Lower lobe of right lung (tissue), 2 donors: ENCODE results near the gene AATF. TPM values are rescaled to one million over a fixed set of nuclear protein-coding genes. Genes with fewer than 3 reads are reported as not detected.

Experiments
- ATAC-seq, 2 donors: fragments of 200-7000 bp; cut with Tn5 transposase; one replicate each; pipeline ENCODE4 v1.9.1; 2020 to 2022; ENCODE audit warnings: mild to moderate bottlenecking in 2 of 2, moderate library complexity in 2 of 2
- DNase-seq: peaks from one replicate; pipeline ENCODE4 v3.0.0-alpha.2; 2020
- H3K27ac ChIP-seq: fragments of 200-600 bp; one replicate; pipeline ENCODE4 v1.8.0; 2022
- H3K27me3 ChIP-seq: fragments of 200-600 bp; one replicate; pipeline ENCODE4 v1.8.0; 2022; ENCODE audit warnings: low read depth
- H3K36me3 ChIP-seq: fragments of 200-600 bp; one replicate; pipeline ENCODE4 v1.8.0; 2022; ENCODE audit warnings: mild to moderate bottlenecking
- H3K4me1 ChIP-seq: fragments of 200-600 bp; one replicate; pipeline ENCODE4 v1.8.0; 2022
- H3K4me3 ChIP-seq: fragments of 200-600 bp; one replicate; pipeline ENCODE4 v1.8.0; 2022; ENCODE audit warnings: mild to moderate bottlenecking
- H3K9me3 ChIP-seq: fragments of 200-600 bp; one replicate; pipeline ENCODE4 v1.8.0; 2022
- intact Hi-C: fragments of 100-400 bp; cut with DNase I; formaldehyde crosslinking; loops from one replicate; pipeline ENCODE4 v1.11.0; 2022
- total RNA-seq: library from RNA; stranded (reverse); fragmentation: NEBNext Ultra II Directional; extraction: Animal tissue kit (Norgen Biotek cat#: 25700); gene quantifications from one replicate; pipeline ENCODE4 v1.2.1, GENCODE V29; 2021
- TF ChIP-seq, protein P1 (sequence below): fragments of 200-600 bp; IDR thresholded peaks from one replicate; pipeline ENCODE4 v1.8.0; 2022; ENCODE audit warnings: antibody characterized with exemption, mild to moderate bottlenecking
- donor health status: DM: no; HTN: yes; CAD: no; lungs with severe emphysema.

AATF gene
- total RNA-seq, 1 donor from 2014 or later, result 39.6 TPM

DNA sequence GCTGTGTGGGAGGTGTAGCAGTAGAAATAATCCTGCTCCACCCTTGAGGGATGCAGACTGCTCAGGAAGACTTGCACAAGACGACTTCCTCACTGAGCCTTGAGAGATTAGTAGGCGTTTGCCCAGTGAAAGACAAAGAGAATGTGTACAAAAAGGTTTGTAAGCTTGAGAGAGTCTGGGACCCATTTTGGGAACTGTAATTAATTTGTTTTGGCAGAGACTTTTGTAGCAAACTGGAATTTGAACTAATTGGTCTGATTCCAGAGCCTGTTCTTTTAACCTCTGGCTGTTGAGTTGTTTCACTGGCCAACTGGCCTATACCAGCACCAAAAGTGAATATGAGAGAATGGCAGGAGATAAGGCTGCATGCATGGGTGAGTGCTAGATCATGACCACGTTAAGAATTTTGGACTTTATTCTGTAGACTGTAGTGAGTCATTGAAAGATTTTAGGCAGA, 75.5 kb downstream of the AATF start:
- intact Hi-C loops, result no loop called here
- DNase-seq, result no peak
- Histone ChIP-seq H3K27me3 (no peaks in the 10 kb centered on the region), H3K4me3 (no peak overlapping the region), H3K9me3 (no peaks in the 10 kb centered on the region), H3K4me1 (peaks cover 6% of the 10 kb centered on the region), H3K27ac (no peak overlapping the region), H3K36me3 (peaks cover 24% of the 10 kb centered on the region)
- peak; percentile 38 to 39 for ATAC-seq
- TF ChIP-seq, protein P1, sequence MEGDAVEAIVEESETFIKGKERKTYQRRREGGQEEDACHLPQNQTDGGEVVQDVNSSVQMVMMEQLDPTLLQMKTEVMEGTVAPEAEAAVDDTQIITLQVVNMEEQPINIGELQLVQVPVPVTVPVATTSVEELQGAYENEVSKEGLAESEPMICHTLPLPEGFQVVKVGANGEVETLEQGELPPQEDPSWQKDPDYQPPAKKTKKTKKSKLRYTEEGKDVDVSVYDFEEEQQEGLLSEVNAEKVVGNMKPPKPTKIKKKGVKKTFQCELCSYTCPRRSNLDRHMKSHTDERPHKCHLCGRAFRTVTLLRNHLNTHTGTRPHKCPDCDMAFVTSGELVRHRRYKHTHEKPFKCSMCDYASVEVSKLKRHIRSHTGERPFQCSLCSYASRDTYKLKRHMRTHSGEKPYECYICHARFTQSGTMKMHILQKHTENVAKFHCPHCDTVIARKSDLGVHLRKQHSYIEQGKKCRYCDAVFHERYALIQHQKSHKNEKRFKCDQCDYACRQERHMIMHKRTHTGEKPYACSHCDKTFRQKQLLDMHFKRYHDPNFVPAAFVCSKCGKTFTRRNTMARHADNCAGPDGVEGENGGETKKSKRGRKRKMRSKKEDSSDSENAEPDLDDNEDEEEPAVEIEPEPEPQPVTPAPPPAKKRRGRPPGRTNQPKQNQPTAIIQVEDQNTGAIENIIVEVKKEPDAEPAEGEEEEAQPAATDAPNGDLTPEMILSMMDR, result no peak

DNA sequence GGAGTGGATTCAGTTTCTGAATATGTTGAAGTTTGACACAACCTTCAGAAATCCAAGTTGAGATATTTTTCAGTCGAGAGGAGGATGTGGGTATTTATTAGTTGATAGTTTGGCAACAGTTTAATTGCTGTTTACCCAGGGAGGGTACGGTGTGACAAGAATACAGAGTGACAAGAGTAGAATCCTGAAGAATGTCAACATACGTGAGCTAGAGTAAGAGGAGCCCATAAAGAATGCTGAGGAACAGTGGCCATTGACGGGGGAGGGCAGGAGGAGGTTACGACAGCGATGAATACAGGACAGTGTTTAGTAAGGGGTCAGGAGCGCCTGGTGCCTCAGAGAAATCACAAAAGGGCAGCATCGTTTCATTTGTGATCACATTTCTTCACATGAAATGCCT, 76.5 kb downstream of the AATF start:
- TF ChIP-seq, protein P1, result no peak
- H3K4me1 ChIP-seq, result peaks cover 6% of the 10 kb centered on the region
- ATAC-seq (no peak), DNase-seq (no peak)
- intact Hi-C loops, result no loop called here
- H3K27ac ChIP-seq, result no peak overlapping the region
- no peak overlapping the region for H3K4me3 ChIP-seq
- peaks cover 20% of the 10 kb centered on the region for H3K36me3 ChIP-seq
- H3K9me3 ChIP-seq, result no peaks in the 10 kb centered on the region
- no peaks in the 10 kb centered on the region for H3K27me3 ChIP-seq

DNA sequence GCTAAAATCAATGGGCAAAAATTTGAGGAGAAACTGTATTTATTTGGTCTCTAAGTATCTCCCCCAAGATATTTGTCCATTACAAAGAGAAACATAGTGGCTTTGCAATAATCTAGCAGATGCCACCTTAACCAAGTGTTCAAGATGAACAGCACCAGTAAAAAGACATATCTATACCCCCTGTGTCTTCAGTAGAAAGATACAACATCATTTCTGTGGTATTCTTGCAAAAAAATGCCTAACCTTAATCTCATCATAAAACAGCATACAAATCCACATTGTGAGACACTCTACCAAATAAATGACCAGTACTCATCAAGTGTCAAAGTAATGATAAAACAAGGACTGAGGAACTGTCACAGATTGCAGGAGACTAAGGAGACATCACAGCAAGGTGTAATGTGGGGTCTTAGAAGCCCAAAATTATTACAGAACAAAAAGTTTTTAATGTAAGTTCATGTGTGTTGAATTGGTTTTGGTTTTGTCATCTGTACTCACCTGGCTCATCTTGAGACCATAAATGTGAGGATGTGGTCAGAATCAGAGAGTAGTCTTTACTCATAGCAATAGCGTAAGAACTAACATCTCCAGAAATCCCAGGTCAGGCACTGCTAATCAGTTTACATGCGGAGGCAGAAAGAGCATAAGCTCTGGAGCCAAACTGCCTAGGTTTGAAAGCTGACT, 77.2 kb downstream of the AATF start:
- ATAC-seq (no peak), DNase-seq (no peak)
- intact Hi-C loops, result no loop called here
- TF ChIP-seq, protein P1, result no peak
- Histone ChIP-seq H3K4me3 (no peak overlapping the region), H3K4me1 (peaks cover 6% of the 10 kb centered on the region), H3K27me3 (no peaks in the 10 kb centered on the region), H3K9me3 (no peaks in the 10 kb centered on the region), H3K27ac (no peak overlapping the region), H3K36me3 (peaks cover 19% of the 10 kb centered on the region)

DNA sequence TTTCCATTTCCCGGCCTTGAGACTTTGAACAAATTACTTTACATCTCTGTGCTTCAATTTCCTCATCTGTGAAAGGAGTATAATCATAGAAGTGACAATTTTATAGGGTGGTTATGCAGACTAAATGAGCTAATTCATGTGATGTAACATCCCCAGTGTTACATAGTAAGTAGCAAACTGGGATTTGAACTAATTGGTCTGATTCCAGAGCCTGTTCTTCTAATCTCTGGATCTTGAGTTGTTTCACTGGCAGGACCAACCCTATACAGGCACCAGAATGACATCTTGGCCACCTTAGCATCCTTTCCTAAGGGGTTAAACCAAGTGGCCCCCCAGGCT, 77.7 kb downstream of the AATF start:
- Histone ChIP-seq H3K27me3 (no peaks in the 10 kb centered on the region), H3K36me3 (peaks cover 16% of the 10 kb centered on the region), H3K9me3 (no peaks in the 10 kb centered on the region), H3K27ac (no peak overlapping the region), H3K4me1 (peaks cover 6% of the 10 kb centered on the region), H3K4me3 (no peak overlapping the region)
- ATAC-seq (no peak), DNase-seq (no peak)
- intact Hi-C loops, result no loop called here
- TF ChIP-seq, protein P1, result no peak

DNA sequence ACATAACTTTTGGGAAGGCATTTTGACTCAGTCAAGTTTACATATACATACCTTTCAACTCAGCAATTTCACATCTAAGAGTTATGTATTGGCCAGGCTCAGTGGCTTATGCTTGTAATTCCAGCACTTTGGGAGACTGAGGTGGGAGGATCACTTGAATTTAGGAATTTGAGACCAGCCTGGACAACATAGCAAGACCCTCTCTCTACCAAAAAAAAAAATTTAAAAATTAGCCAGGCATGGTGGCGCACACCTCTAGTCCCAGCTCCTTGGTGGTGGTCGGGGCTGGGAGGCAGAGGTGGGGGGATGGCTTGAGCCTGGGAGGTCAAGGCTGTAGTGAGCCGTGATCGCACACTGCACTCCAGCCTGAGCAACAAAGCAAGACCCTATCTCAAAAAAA, 79.3 kb downstream of the AATF start:
- TF ChIP-seq, protein P1, result no peak
- Histone ChIP-seq H3K9me3 (no peaks in the 10 kb centered on the region), H3K27me3 (no peaks in the 10 kb centered on the region), H3K4me3 (no peak overlapping the region), H3K36me3 (peaks cover 12% of the 10 kb centered on the region), H3K4me1 (peaks cover 6% of the 10 kb centered on the region), H3K27ac (no peak overlapping the region)
- ATAC-seq (no peak), DNase-seq (no peak)
- intact Hi-C loops, result no loop called here
